Fibroblast of lung (primary cell): Measurements from ENCODE around the gene DAD1. TPM values are rescaled to one million over a fixed set of nuclear protein-coding genes. Genes with fewer than 3 reads are reported as not detected.
"Not testable (repeated sequence)": the region's sequence is repeated elsewhere in the genome, so short reads cannot be mapped to it uniquely, and the experiment has no call there.

Source experiments
- DNase-seq, 2 donors: peaks; one replicate each; pipeline versions ENCODE4 v3.0.0 to v3.0.0-alpha.2; 2010; ENCODE audit warnings: low read depth in 2 of 2
- H2AFZ ChIP-seq: 2 replicates; pipeline ENCODE4 v1.5.1; 2012; ENCODE audit warnings: low read length, control low read depth, inconsistent platforms
- H3K27ac ChIP-seq: 2 replicates; pipeline ENCODE4 v1.5.1; 2011; ENCODE audit warnings: low read length, control low read depth; ENCODE audit not compliant: insufficient read depth
- H3K27me3 ChIP-seq: 2 replicates; pipeline ENCODE4 v1.5.1; 2011; ENCODE audit warnings: mild to moderate bottlenecking, low read length; ENCODE audit not compliant: control insufficient read depth, insufficient read depth
- H3K36me3 ChIP-seq: 2 replicates; pipeline ENCODE4 v1.5.1; 2011; ENCODE audit warnings: low read length; ENCODE audit not compliant: control insufficient read depth, insufficient read depth
- H3K4me1 ChIP-seq: 2 replicates; pipeline ENCODE4 v1.5.1; 2011; ENCODE audit warnings: low read length; ENCODE audit not compliant: control insufficient read depth, insufficient read depth; ENCODE audit errors: extremely low read depth
- H3K4me2 ChIP-seq: 2 replicates; pipeline ENCODE4 v1.5.1; 2011; ENCODE audit warnings: low read length, control low read depth; ENCODE audit not compliant: insufficient read depth; ENCODE audit errors: extremely low read depth
- H3K4me3 ChIP-seq, 4 experiments: fragments of 200-600 bp in 1 of 4; sonication (generic) in 1 of 4; replicated peaks in 1 of 4; 2 replicates each; pipeline ENCODE4 v1.5.1; 2011 to 2016; ENCODE audit warnings: low read length in 4 of 4, low read depth in 3 of 4, mild to moderate bottlenecking in 3 of 4, control low read depth in 2 of 4, inconsistent platforms in 1 of 4, mixed read lengths in 1 of 4; ENCODE audit not compliant: insufficient read depth in 1 of 4; ENCODE audit errors: control extremely low read depth in 1 of 4
- H3K79me2 ChIP-seq: 2 replicates; pipeline ENCODE4 v1.5.1; 2012; ENCODE audit warnings: mild to moderate bottlenecking, low read length, inconsistent platforms; ENCODE audit not compliant: control insufficient read depth, insufficient read depth
- H3K9ac ChIP-seq: 2 replicates; pipeline ENCODE4 v1.5.1; 2011; ENCODE audit warnings: mild to moderate bottlenecking, low read length, control low read depth; ENCODE audit not compliant: insufficient read depth
- H3K9me3 ChIP-seq: 2 replicates; pipeline ENCODE4 v1.5.1; 2012; ENCODE audit warnings: low read depth, low read length; ENCODE audit not compliant: control insufficient read depth, insufficient read depth
- H4K20me1 ChIP-seq: 2 replicates; pipeline ENCODE4 v1.5.1; 2011; ENCODE audit warnings: low read length; ENCODE audit not compliant: control insufficient read depth, insufficient read depth; ENCODE audit errors: extremely low read depth
- EZH2 ChIP-seq: IDR thresholded peaks from 2 replicates; pipeline ENCODE4 v1.5.1; 2012; ENCODE audit warnings: low read length, control low read depth, mild to moderate bottlenecking; ENCODE audit errors: missing control alignments
- polyA plus RNA-seq, 2 donors: library from polyadenylated mRNA; depleted of rRNA in 1 of 2; stranded (reverse) in 1 of 2; unstranded in 1 of 2; fragments of >200 nt; gene quantifications; 2 replicates each; pipeline ENCODE4 v1.2.1, GENCODE V29; 2011 to 2012; ENCODE audit warnings: missing spikeins in 1 of 2
- total RNA-seq: library from RNA; depleted of rRNA; stranded (reverse); fragments of >200 nt; gene quantifications from 2 replicates; pipeline ENCODE4 v1.2.1, GENCODE V29; 2014
- TF ChIP-seq, protein P1 (sequence below), 2 donors: IDR thresholded peaks in 1 of 2; conservative IDR thresholded peaks in 1 of 2; 1 replicate in 1 of 2; 2 replicates in 1 of 2; pipeline ENCODE4 v1.5.1; 2011 to 2012; ENCODE audit warnings: low read length in 2 of 2, control low read depth in 1 of 2, inconsistent platforms in 1 of 2, low read depth in 1 of 2, mild to moderate bottlenecking in 1 of 2

The DAD1 gene
- total and polyA plus RNA-seq, 2 donors (not counting 1 experiment from before 2014, with no cell fraction given): 249 to 623 TPM

DNA sequence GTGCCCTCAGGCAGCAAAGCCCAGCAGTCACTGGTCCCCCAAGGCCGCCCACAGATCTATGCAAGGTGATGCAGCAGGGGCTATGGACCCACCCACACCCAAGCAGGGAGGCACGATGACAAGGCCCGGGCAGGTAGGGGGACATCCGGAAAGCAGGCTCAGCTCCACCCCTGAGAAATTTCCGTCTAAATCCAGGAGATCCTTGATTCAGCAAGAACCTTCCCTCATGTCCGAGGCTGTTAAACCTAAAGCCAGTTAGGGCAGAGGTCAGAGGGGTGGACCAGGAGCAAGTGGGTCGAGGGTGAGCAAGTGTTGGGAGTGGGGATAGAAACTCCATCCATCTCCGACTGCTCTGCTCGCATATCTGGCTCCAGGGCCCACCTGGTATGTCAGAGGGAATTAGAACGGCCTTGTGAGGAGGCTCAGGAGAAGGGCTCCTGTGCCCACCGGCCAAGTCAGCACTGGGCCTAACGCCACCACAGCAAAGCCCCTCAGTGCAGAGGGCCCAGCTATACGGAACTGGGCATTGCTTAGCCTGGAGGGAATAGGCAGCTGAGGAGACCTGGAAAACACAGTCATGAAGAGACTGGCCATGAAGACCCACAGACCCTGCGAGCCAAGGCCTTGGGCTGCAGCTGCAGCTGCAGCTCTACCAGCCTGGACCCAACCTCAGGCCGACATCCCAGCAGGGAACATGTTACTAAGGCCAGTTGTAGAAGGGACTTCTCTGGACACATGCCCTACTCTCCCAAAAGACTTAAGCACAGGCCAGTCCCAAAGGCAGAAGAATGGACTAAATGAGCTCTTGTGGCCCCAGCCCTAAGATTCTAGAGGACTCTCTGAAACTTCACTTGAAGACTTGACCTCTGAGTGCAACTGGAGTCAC lies 34.3 kb downstream of the DAD1 start:
- peaks cover 6% of the 10 kb centered on the region for H3K4me1 ChIP-seq
- no peaks in the 10 kb centered on the region for H3K27me3 ChIP-seq
- TF ChIP-seq, protein P1, sequence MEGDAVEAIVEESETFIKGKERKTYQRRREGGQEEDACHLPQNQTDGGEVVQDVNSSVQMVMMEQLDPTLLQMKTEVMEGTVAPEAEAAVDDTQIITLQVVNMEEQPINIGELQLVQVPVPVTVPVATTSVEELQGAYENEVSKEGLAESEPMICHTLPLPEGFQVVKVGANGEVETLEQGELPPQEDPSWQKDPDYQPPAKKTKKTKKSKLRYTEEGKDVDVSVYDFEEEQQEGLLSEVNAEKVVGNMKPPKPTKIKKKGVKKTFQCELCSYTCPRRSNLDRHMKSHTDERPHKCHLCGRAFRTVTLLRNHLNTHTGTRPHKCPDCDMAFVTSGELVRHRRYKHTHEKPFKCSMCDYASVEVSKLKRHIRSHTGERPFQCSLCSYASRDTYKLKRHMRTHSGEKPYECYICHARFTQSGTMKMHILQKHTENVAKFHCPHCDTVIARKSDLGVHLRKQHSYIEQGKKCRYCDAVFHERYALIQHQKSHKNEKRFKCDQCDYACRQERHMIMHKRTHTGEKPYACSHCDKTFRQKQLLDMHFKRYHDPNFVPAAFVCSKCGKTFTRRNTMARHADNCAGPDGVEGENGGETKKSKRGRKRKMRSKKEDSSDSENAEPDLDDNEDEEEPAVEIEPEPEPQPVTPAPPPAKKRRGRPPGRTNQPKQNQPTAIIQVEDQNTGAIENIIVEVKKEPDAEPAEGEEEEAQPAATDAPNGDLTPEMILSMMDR (conservative IDR thresholded peaks at IDR 0.05 in 1 of 2, IDR thresholded peaks at IDR 0.05 in 1 of 2; ENCODE audit: low read depth in 1 of 2, low read length in 2 of 2): no peak
- no peak for TF ChIP-seq EZH2
- H3K36me3 ChIP-seq: no peaks in the 10 kb centered on the region
- no peak overlapping the region for H3K4me2 ChIP-seq
- no peak overlapping the region for H3K9ac ChIP-seq
- H2AFZ ChIP-seq: no peak overlapping the region
- no peaks in the 10 kb centered on the region for H4K20me1 ChIP-seq
- H3K9me3 ChIP-seq: no peaks in the 10 kb centered on the region
- H3K79me2 ChIP-seq: no peaks in the 10 kb centered on the region
- no peak for DNase-seq
- H3K4me3 ChIP-seq: no peak overlapping the region
- H3K27ac ChIP-seq: no peak overlapping the region

DNA sequence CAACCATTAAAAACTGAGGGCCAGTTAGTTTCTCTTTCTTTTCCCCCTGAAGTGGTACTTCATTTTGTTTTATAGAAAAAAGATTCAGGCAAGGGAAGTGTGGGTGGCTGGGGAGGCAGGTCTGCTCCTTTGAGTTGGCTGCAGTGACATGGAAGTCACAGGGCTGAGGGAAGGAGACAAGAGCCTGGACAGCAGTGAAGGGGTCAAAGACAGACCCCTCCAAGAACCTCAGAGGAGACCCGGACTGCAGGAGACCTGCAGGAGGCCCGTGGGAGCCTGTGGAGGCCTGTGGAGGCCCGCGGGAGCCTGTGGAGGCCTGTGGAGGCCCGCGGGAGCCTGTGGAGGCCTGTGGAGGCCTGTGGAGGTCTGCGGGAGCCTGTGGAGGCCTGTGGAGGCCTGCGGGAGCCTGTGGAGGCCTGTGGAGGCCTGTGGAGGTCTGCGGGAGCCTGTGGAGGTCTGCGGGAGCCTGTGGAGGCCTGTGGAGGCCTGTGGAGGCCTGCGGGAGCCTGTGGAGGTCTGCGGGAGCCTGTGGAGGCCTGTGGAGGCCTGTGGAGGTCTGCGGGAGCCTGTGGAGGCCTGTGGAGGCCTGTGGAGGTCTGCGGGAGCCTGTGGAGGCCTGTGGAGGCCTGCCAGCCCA lies 35.0 kb downstream of the DAD1 start:
- H4K20me1 ChIP-seq, H3K27me3 ChIP-seq, H3K4me1 ChIP-seq, H3K9ac ChIP-seq, H3K27ac ChIP-seq, H3K36me3 ChIP-seq, DNase-seq, H3K4me3 ChIP-seq, H3K9me3 ChIP-seq, H3K4me2 ChIP-seq, H2AFZ ChIP-seq, H3K79me2 ChIP-seq: not testable (repeated sequence)

DNA sequence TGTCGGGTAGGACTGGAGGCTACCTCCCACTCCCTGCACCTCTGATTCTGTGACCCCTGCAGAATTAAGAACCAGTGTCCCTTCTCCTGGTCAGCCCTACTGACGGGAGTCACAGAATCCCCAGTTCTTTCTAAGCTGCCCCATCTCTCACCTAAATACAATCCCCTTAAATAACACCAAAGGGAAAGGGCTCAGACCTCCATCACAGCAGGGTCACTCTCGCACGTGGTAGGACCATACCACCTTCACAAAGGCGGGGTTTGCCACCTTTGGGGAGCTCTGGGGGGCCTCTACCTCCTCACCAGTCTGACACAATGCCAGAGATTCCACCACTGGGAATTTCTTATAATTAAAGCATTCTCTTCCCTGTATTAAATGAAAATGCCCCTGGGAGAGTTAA lies 35.6 kb downstream of the DAD1 start:
- Histone ChIP-seq H3K4me2 (no peak overlapping the region), H4K20me1 (no peaks in the 10 kb centered on the region), H3K9me3 (no peaks in the 10 kb centered on the region), H3K27me3 (no peaks in the 10 kb centered on the region), H3K79me2 (no peaks in the 10 kb centered on the region), H3K4me1 (peaks cover 6% of the 10 kb centered on the region), H3K27ac (no peak overlapping the region), H3K4me3 (no peak overlapping the region), H2AFZ (no peak overlapping the region), H3K9ac (no peak overlapping the region), H3K36me3 (no peaks in the 10 kb centered on the region)
- TF ChIP-seq, protein P1 (conservative IDR thresholded peaks at IDR 0.05 in 1 of 2, IDR thresholded peaks at IDR 0.05 in 1 of 2; ENCODE audit: low read depth in 1 of 2, low read length in 2 of 2): no peak
- TF ChIP-seq EZH2: no peak
- no peak for DNase-seq
